ENCODE measurements around the gene PSME3.
"Not testable (repeated sequence)": the region's sequence is repeated elsewhere in the genome, so short reads cannot be mapped to it uniquely, and the experiment has no call there.

- TF ChIP-seq POLR2A, CTCF (IDR thresholded peaks at IDR 0.05): not testable (repeated sequence)
Observed at GRCh38 chr17:42873932-42874695, 40.9 kb downstream of the PSME3 start.

Measured in testis (tissue), 2 donors.